ENCODE results near the gene TCEA3.

Gene TCEA3

GRCh38 chr1:23395849-23396248, 28.7 kb downstream of the TCEA3 start:
- H3F3A ChIP-seq (ENCODE audit: insufficient read depth, low read length) = no peaks in the 10 kb centered on the region
- H3K36me3 ChIP-seq (replicated peaks; ENCODE audit: insufficient read depth, low read length) = no peaks in the 10 kb centered on the region
- H3K4me1 ChIP-seq (ENCODE audit: low read length) = peaks cover 4% of the 10 kb centered on the region; the same call in 1 of the 2 replicates
- TF ChIP-seq EZH2phosphoT487 (IDR thresholded peaks at IDR 0.05; ENCODE audit: low read length) (no peak), EZH2 (optimal IDR thresholded peaks at IDR 0.05; ENCODE audit: low read depth, low read length) (no peak), CTCF (IDR thresholded peaks at IDR 0.05; ENCODE audit: low read length) (no peak)
- H3K27ac ChIP-seq (ENCODE audit: low read length) = no peak overlapping the region
- H3K4me2 ChIP-seq (ENCODE audit: low read depth, low read length) = no peak overlapping the region
- H3K79me2 ChIP-seq (ENCODE audit: low read length) = no peaks in the 10 kb centered on the region
- H3K9ac ChIP-seq (ENCODE audit: low read length) = no peak overlapping the region
- no peaks in the 10 kb centered on the region for H3K9me2 ChIP-seq (replicated peaks; ENCODE audit: insufficient read depth, low read length)
- DNase-seq = no peak
- H3K9me3 ChIP-seq (replicated peaks; ENCODE audit: insufficient read depth, low read length) = no peaks in the 10 kb centered on the region
- no peak overlapping the region for H2AFZ ChIP-seq (ENCODE audit: low read length)
- H3K4me3 ChIP-seq (ENCODE audit: low read length) = no peak overlapping the region
- no peaks in the 10 kb centered on the region for H3K27me3 ChIP-seq (replicated peaks; ENCODE audit: insufficient read depth, low read length)
- no peaks in the 10 kb centered on the region for H4K20me1 ChIP-seq (ENCODE audit: insufficient read depth, low read length)

GRCh38 chr1:23395154-23395724, 29.3 kb downstream of the TCEA3 start:
- Histone ChIP-seq H2AFZ (ENCODE audit: low read length) (no peak overlapping the region), H3K27ac (ENCODE audit: low read length) (no peak overlapping the region), H3K4me2 (ENCODE audit: low read depth, low read length) (no peak overlapping the region), H3K9ac (ENCODE audit: low read length) (no peak overlapping the region), H3K27me3 (replicated peaks; ENCODE audit: insufficient read depth, low read length) (no peaks in the 10 kb centered on the region), H3F3A (ENCODE audit: insufficient read depth, low read length) (no peaks in the 10 kb centered on the region), H3K4me3 (ENCODE audit: low read length) (no peak overlapping the region), H3K9me2 (replicated peaks; ENCODE audit: insufficient read depth, low read length) (no peaks in the 10 kb centered on the region), H3K79me2 (ENCODE audit: low read length) (no peaks in the 10 kb centered on the region), H3K36me3 (replicated peaks; ENCODE audit: insufficient read depth, low read length) (no peaks in the 10 kb centered on the region), H4K20me1 (ENCODE audit: insufficient read depth, low read length) (no peaks in the 10 kb centered on the region), H3K4me1 (ENCODE audit: low read length) (peaks cover 4% of the 10 kb centered on the region; the same call in 1 of the 2 replicates), H3K9me3 (replicated peaks; ENCODE audit: insufficient read depth, low read length) (no peaks in the 10 kb centered on the region)
- no peak for DNase-seq
- TF ChIP-seq EZH2phosphoT487 (IDR thresholded peaks at IDR 0.05; ENCODE audit: low read length) = no peak
- TF ChIP-seq EZH2 (optimal IDR thresholded peaks at IDR 0.05; ENCODE audit: low read depth, low read length) = no peak
- TF ChIP-seq CTCF (IDR thresholded peaks at IDR 0.05; ENCODE audit: low read length) = no peak

GRCh38 chr1:23394684-23395083, 29.9 kb downstream of the TCEA3 start:
- TF ChIP-seq EZH2 (optimal IDR thresholded peaks at IDR 0.05; ENCODE audit: low read depth, low read length) = no peak
- no peak for TF ChIP-seq EZH2phosphoT487 (IDR thresholded peaks at IDR 0.05; ENCODE audit: low read length)
- no peak for TF ChIP-seq CTCF (IDR thresholded peaks at IDR 0.05; ENCODE audit: low read length)
- Histone ChIP-seq H3K4me2 (ENCODE audit: low read depth, low read length) (no peak overlapping the region), H3K27me3 (replicated peaks; ENCODE audit: insufficient read depth, low read length) (no peaks in the 10 kb centered on the region), H3K9me2 (replicated peaks; ENCODE audit: insufficient read depth, low read length) (no peaks in the 10 kb centered on the region), H3K36me3 (replicated peaks; ENCODE audit: insufficient read depth, low read length) (no peaks in the 10 kb centered on the region), H2AFZ (ENCODE audit: low read length) (no peak overlapping the region), H3K9me3 (replicated peaks; ENCODE audit: insufficient read depth, low read length) (no peaks in the 10 kb centered on the region), H3K9ac (ENCODE audit: low read length) (no peak overlapping the region), H3K4me3 (ENCODE audit: low read length) (no peak overlapping the region), H3K27ac (ENCODE audit: low read length) (no peak overlapping the region), H3K4me1 (ENCODE audit: low read length) (peaks cover 4% of the 10 kb centered on the region; the same call in 1 of the 2 replicates), H4K20me1 (ENCODE audit: insufficient read depth, low read length) (no peaks in the 10 kb centered on the region), H3K79me2 (ENCODE audit: low read length) (no peaks in the 10 kb centered on the region), H3F3A (ENCODE audit: insufficient read depth, low read length) (no peaks in the 10 kb centered on the region)
- no peak for DNase-seq
